GM21786 (cell line): ENCODE measurements around the gene MS4A4A.

Source experiments
- ATAC-seq: cut with Tn5 transposase; IDR thresholded peaks from one replicate; pipeline ENCODE4 v1.9.1; 2021; ENCODE audit not compliant: unreplicated experiment

The MS4A4A gene

DNA sequence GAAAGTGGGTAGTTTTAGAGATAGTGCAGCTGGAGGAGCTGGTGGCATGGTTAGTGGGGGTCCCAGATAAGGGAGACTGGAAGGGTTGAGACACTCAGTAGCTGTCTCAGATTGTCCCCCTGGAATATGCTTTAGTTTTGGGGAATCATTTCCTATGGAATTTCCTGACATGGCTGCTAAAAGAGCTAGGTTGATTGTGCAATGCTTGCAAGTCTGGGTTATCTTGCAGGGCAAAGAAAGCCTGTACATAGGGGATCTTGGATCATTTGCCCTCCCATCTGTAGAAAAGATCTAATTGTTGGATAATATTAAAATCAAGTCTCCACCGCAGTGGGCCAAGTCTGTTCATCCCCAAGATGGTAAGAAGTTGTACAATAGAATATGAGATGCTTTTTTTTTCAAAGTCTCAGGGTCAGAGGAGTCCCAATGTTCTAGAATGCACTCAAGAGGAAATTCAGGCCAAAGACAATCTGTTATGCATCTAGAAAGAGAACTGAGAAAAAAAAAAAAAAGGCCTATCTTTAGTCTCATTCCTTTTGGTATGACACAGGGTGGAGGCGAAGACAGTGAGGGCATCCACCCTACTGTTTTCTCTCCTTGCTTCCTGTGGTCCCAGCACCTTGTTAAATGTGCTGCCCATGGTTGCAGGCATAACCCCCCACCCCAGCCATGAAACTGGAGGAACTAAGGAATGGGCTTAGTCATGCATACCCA lies 66.8 kb downstream of the MS4A4A start:
- ATAC-seq, result peak; percentile 76

DNA sequence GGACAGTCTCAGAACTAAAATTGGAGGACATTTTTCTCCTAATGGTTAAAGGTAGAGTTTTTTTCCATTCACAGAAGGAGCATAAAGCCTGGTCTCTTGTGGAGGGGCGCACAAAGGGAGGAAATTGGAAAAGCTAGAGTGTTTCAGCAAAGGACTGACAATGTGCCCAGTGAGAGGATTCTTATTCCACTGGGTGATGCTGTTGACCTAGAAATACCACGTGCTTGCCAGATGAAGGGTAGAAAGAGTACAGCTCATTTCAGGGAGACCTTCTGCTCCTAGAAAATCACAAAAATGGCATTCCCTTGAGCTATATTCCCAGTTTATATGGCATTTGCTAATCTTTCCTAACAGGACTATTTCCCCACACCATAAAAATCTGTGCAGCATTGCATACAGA lies 67.7 kb downstream of the MS4A4A start:
- no peak for ATAC-seq

DNA sequence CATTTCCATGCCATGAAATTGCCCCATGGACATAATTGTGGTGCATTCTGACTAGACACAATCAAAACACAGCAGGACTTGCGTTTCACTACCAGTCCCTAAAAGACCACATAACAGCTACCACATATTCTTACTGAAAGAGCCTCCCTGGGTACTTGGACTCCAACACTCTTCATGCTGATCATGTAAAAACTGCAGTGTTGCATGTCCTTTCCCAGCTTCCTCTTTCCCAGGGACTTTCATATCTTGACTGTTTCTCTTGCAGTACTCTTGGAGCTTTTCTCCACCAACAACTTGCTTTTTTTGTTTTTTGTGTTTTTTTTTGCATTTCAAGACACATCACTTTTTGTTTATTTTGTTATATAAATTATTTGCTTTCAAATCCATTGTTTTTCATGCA lies 69.5 kb downstream of the MS4A4A start:
- ATAC-seq, result no peak

DNA sequence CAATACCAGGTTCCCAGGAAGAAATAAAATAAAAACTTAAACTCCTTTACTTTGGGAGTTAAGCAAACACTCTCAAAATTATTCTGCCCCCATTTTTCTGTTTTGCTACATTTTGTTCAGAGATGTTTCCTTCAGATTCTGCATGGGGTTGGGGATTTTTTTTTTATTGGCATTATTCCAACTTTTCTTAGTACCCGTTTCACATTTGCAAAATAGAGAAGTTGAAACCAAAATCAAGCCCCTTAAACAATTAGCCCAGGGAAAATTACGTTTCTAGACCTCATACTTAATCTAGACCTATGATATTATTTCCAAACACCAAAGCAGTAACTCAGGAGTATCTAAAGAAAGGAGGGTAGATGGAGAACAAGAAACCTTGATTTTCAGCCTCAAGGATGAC lies 77.3 kb downstream of the MS4A4A start:
- no peak for ATAC-seq
